ENCODE measurements around the gene TUBB. TPM values are rescaled to one million over a fixed set of nuclear protein-coding genes. Genes with fewer than 3 reads are reported as not detected.

TUBB gene
- total and polyA plus RNA-seq, 2 of the 4 experiments (the other 2 are of a cell fraction): 1,401 to 2,004 TPM

DNA sequence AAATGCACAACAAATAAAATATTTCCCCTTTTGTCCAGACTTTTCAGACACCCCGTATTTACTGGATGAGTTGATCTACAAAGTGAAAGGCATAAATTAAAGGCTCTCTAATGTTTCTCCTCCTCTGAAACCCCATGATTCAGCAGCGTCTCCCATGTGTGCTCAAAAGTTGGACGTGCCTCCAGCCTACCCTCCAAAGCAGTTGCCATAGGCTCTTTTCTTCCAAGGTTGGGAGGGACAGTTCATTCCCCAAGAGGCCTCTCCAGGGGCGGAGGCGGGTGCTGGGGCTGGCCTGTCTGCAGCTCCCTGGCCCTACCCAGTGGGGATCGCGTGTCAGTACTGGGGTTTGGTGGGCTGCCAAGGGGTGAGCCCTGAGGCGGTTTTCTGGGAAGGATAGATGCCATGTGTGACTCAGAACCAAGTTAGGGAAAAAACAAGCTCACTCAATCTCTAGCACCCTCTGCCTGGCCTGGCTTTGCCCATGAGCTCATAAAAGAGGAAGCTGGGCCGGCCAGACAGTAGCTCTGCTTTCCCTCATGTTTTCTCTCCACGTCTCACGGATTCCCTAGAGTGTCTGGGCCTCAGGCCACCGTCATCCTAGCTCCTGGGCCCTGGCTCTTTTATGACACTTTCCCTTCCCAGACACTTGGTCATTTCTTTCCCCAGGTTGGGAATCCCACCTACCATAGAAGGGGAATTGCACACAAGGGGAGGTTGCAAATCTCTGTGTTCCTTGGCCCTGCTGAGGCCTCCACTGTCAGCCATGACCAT, 32.2 kb downstream of the TUBB start:
- H2BK15ac ChIP-seq (ENCODE audit: low read depth, low read length): peak overlapping the region; percentile 96
- dilution Hi-C loops (cut with HindIII; ENCODE audit: low sequenced_read_pairs, unreplicated experiment): no loop called here
- TF ChIP-seq MXI1 (IDR thresholded peaks at IDR 0.05; ENCODE audit: borderline replicate concordance, low read depth, low read length) (no peak), CEBPB (IDR thresholded peaks at IDR 0.05; ENCODE audit: low read depth, low read length) (peak; percentile 77), SMC3 (IDR thresholded peaks at IDR 0.05; ENCODE audit: low read depth, low read length) (no peak; the same call in 1 of the 2 replicates), MAZ (IDR thresholded peaks at IDR 0.05; ENCODE audit: borderline replicate concordance, low read depth, low read length) (peak; percentile 91), POLR2A (IDR thresholded peaks at IDR 0.05; ENCODE audit: low read depth, low read length) (peak; percentile 78), MAFK (IDR thresholded peaks at IDR 0.05; ENCODE audit: low read depth, low read length) (peak; percentile 60), BHLHE40 (IDR thresholded peaks at IDR 0.05; ENCODE audit: low read depth, low read length) (peak; percentile 63), RFX5 (IDR thresholded peaks at IDR 0.05; ENCODE audit: low read depth, low read length) (no peak; the same call in 1 of the 2 replicates), RAD21 (IDR thresholded peaks at IDR 0.05; ENCODE audit: low read length) (peak; percentile 41), FOS (IDR thresholded peaks at IDR 0.05; ENCODE audit: low read depth, low read length) (peak; percentile 90), NFE2L2 (IDR thresholded peaks at IDR 0.05; ENCODE audit: low read depth, low read length) (peak; percentile 67; the same call in 1 of the 2 replicates), CHD1 (IDR thresholded peaks at IDR 0.05; ENCODE audit: low read depth, low read length) (no peak)
- TF ChIP-seq, protein P1, sequence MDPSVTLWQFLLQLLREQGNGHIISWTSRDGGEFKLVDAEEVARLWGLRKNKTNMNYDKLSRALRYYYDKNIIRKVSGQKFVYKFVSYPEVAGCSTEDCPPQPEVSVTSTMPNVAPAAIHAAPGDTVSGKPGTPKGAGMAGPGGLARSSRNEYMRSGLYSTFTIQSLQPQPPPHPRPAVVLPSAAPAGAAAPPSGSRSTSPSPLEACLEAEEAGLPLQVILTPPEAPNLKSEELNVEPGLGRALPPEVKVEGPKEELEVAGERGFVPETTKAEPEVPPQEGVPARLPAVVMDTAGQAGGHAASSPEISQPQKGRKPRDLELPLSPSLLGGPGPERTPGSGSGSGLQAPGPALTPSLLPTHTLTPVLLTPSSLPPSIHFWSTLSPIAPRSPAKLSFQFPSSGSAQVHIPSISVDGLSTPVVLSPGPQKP (IDR thresholded peaks at IDR 0.05; ENCODE audit: borderline replicate concordance, low read depth, low read length): no peak
- TF ChIP-seq, protein P2, sequence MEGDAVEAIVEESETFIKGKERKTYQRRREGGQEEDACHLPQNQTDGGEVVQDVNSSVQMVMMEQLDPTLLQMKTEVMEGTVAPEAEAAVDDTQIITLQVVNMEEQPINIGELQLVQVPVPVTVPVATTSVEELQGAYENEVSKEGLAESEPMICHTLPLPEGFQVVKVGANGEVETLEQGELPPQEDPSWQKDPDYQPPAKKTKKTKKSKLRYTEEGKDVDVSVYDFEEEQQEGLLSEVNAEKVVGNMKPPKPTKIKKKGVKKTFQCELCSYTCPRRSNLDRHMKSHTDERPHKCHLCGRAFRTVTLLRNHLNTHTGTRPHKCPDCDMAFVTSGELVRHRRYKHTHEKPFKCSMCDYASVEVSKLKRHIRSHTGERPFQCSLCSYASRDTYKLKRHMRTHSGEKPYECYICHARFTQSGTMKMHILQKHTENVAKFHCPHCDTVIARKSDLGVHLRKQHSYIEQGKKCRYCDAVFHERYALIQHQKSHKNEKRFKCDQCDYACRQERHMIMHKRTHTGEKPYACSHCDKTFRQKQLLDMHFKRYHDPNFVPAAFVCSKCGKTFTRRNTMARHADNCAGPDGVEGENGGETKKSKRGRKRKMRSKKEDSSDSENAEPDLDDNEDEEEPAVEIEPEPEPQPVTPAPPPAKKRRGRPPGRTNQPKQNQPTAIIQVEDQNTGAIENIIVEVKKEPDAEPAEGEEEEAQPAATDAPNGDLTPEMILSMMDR (conservative IDR thresholded peaks at IDR 0.05; ENCODE audit: low read depth, low read length): peak; percentile 13; the same call in 1 of the 2 replicates

More for the DNA sequence above, 32.2 kb downstream of the TUBB start:
- WGBS, 2 experiments (ENCODE audit: extremely low coverage in 2 of 2, insufficient read length in 1 of 2): 0% methylated on average over 2 of the region's 12 CpGs; no CpG with 5 or more reads in 1 of the 2 experiments
- Histone ChIP-seq H3K4me1 (ENCODE audit: control insufficient read depth, insufficient read depth, low read length) (peaks cover 34% of the 10 kb centered on the region), H2AK9ac (replicated peaks; ENCODE audit: low read depth, low read length, poor library complexity) (peak overlapping the region; percentile 86), H2BK20ac (ENCODE audit: low read depth, low read length) (peak overlapping the region; percentile 98), H3K4me3 (ENCODE audit: insufficient read depth, low read depth, low read length) (no peak overlapping the region; the same call in 1 of the 2 replicates), H2BK120ac (ENCODE audit: low read depth, low read length) (peak overlapping the region; percentile 99), H3K27me3 (ENCODE audit: control insufficient read depth, insufficient read depth, low read length) (no peaks in the 10 kb centered on the region), H3K9me1 (ENCODE audit: insufficient read depth, low read length) (peaks cover 24% of the 10 kb centered on the region), H3K9me3 (ENCODE audit: control insufficient read depth, insufficient read depth, low read length) (no peaks in the 10 kb centered on the region), H2AFZ (replicated peaks; ENCODE audit: low read length, poor library complexity) (peak overlapping the region; percentile 75), H3K18ac (ENCODE audit: low read depth, low read length) (peak overlapping the region; percentile 94), H3K27ac (ENCODE audit: insufficient read depth, low read length) (peak overlapping the region; percentile 99), H4K20me1 (ENCODE audit: insufficient read depth, low read length) (no peaks in the 10 kb centered on the region), H4K91ac (ENCODE audit: insufficient read depth, low read depth, low read length) (peak overlapping the region; percentile 98), H3K9ac (ENCODE audit: low read depth, low read length) (peak overlapping the region; percentile 73), H3K56ac (ENCODE audit: extremely low read depth, insufficient read depth, low read length) (peak overlapping the region; percentile 91), H3K79me1 (ENCODE audit: low read depth in 1 of 2, low read length in 2 of 2) (peaks cover 12 to 45% of the 10 kb centered on the region in 2 experiments), H4K5ac (ENCODE audit: low read depth, low read length) (peak overlapping the region; percentile 92), H3K36me3 (ENCODE audit: control insufficient read depth, insufficient read depth, low read length) (no peaks in the 10 kb centered on the region), H4K8ac (ENCODE audit: low read depth in 2 of 2, low read length in 2 of 2) (peak overlapping the region; percentile 86 to 97), H2BK5ac (ENCODE audit: low read depth, low read length, poor library complexity, severe bottlenecking) (peak overlapping the region; percentile 97), H3K4ac (ENCODE audit: low read depth, low read length) (peak overlapping the region; percentile 98), H3K14ac (replicated peaks; ENCODE audit: low read depth, low read length) (peak overlapping the region; percentile 98), H3K4me2 (ENCODE audit: low read depth, low read length) (peak overlapping the region; percentile 38), H3K23ac (ENCODE audit: low read depth, low read length) (peak overlapping the region; percentile 98), H2AK5ac (ENCODE audit: low read depth, low read length) (peak overlapping the region; percentile 94)
- CTCF ChIA-PET: interaction anchor here (0.5 to 0.9 kb wide), 5 partner anchors 9 to 125 kb away, joined by 3 to 7 read pairs (median 3); partner anchors contain the start of gene FLOT1
- no TSS peak for BruUV-seq (replicated peaks)
- DNase-seq: peak; percentile 100
- intact Hi-C loops (cut with micrococcal nuclease) (loop anchor here (1.0 to 2.0 kb wide), 4 partner anchors 8 to 66 kb away; partner anchors contain the start of gene IER3), in situ Hi-C loops (cut with MboI; ENCODE audit: low sequenced_read_pairs) (no loop called here)
- POLR2A ChIA-PET (ENCODE audit: unreplicated experiment): interaction anchor here (0.5 to 1.9 kb wide), 6 partner anchors 9 to 73 kb away, joined by 3 to 19 read pairs (median 8); partner anchors contain the start of genes FLOT1 and IER3
- ATAC-seq (ENCODE audit: low read depth): peak; percentile 94
